ENCODE data around the gene RIC1.
"Not testable (repeated sequence)": the region's sequence is repeated elsewhere in the genome, so short reads cannot be mapped to it uniquely, and the experiment has no call there.

Gene RIC1

GRCh38 chr9:5796298-5796697 lies 167.4 kb downstream of the RIC1 start:
- no peak for DNase-seq

GRCh38 chr9:5798581-5798980 lies 169.7 kb downstream of the RIC1 start:
- DNase-seq, result no peak

- peak; percentile 30 for DNase-seq
These were observed 170.4 kb downstream of the RIC1 start for GRCh38 chr9:5799314-5799713.

- DNase-seq, result not testable (repeated sequence)
These were observed 171.5 kb downstream of the RIC1 start for GRCh38 chr9:5800378-5800777.

GRCh38 chr9:5800969-5801738 lies 172.2 kb downstream of the RIC1 start:
- DNase-seq, result no peak

- no peak for DNase-seq
These were observed 172.8 kb downstream of the RIC1 start for GRCh38 chr9:5801739-5802113.

- no peak for DNase-seq
These were observed 176.6 kb downstream of the RIC1 start for GRCh38 chr9:5805478-5805877.

GRCh38 chr9:5811751-5812150 lies 182.8 kb downstream of the RIC1 start:
- no peak for DNase-seq

- no peak for DNase-seq
These were observed 184.9 kb downstream of the RIC1 start for GRCh38 chr9:5813824-5814223.

GRCh38 chr9:5815461-5815860 lies 186.6 kb downstream of the RIC1 start:
- DNase-seq, result no peak

GRCh38 chr9:5817862-5818261 lies 189.0 kb downstream of the RIC1 start:
- no peak for DNase-seq

- no peak for DNase-seq
These were observed 189.7 kb downstream of the RIC1 start for GRCh38 chr9:5818424-5819142.

- no peak for DNase-seq
These were observed 190.3 kb downstream of the RIC1 start for GRCh38 chr9:5819174-5819573.

- no peak for DNase-seq
These were observed 191.5 kb downstream of the RIC1 start for GRCh38 chr9:5820425-5820824.

- peak; percentile 32 for DNase-seq
These were observed 196.3 kb downstream of the RIC1 start for GRCh38 chr9:5825223-5825622.
